Head of caudate nucleus (tissue), 42 donors: ENCODE data around the gene TERB1.

Source experiments
- DNase-seq, 42 donors: peaks; one replicate each; pipeline versions ENCODE4 v3.0.0 to v3.0.0-alpha.2; 2020 to 2021; ENCODE audit warnings: mixed read lengths in 7 of 42
- intact Hi-C: fragments of 100-400 bp; cut with DNase I; formaldehyde crosslinking; loops from one replicate; pipeline ENCODE4 v1.15.0; 2022

TERB1 gene

GRCh38 chr16:66752379-66752778 lies 49.0 kb downstream of the TERB1 start:
- no peak for DNase-seq
- intact Hi-C loops: loop anchor here (5.0 kb wide), 1 partner anchor 80 kb away; the partner anchor contains the start of gene NAE1

GRCh38 chr16:66751992-66752322 lies 49.4 kb downstream of the TERB1 start:
- intact Hi-C loops: loop anchor here (5.0 kb wide), 1 partner anchor 80 kb away; the partner anchor contains the start of gene NAE1
- DNase-seq: no peak

GRCh38 chr16:66751303-66751991 lies 49.9 kb downstream of the TERB1 start, which contains the start of gene DYNC1LI2:
Gene DYNC1LI2, minus strand, starts transcription at chr16:66751609. Its CDS starts 18 bp downstream, at chr16:66751591.
- intact Hi-C loops: loop anchor here (5.0 kb wide), 1 partner anchor 81 kb away; the partner anchor contains the start of gene NAE1
- DNase-seq: peak; percentile 47 to 92 (median 84)

- peak in 5 of 42 donors; percentile 24 to 49 (median 26) for DNase-seq
- intact Hi-C loops: loop anchor here (5.0 kb wide), 1 partner anchor 81 kb away; the partner anchor contains the start of gene NAE1
Measured at GRCh38 chr16:66751053-66751302, 50.4 kb downstream of the TERB1 start.

GRCh38 chr16:66750279-66751052 lies 50.9 kb downstream of the TERB1 start:
- DNase-seq: peak in 24 of 42 donors; percentile 23 to 78 (median 57)
- intact Hi-C loops: loop anchor here (5.0 kb wide), 1 partner anchor 82 kb away; the partner anchor contains the start of gene NAE1

- peak in 2 of 42 donors; percentile 19 to 25 for DNase-seq
- intact Hi-C loops: no loop called here
Measured at GRCh38 chr16:66746682-66747081, 54.7 kb downstream of the TERB1 start.

- intact Hi-C loops: no loop called here
- no peak for DNase-seq
Measured at GRCh38 chr16:66746048-66746447, 55.3 kb downstream of the TERB1 start.

- intact Hi-C loops: no loop called here
Measured at GRCh38 chr16:66741950-66742808, 59.2 kb downstream of the TERB1 start.

GRCh38 chr16:66741169-66741900 lies 60.0 kb downstream of the TERB1 start:
- intact Hi-C loops: no loop called here
- peak; percentile 74 to 98 (median 94) for DNase-seq

More at GRCh38 chr16:66741950-66742808, 59.2 kb downstream of the TERB1 start:
- no peak for DNase-seq

- intact Hi-C loops: no loop called here
- DNase-seq: no peak
Measured at GRCh38 chr16:66740533-66740932, 60.9 kb downstream of the TERB1 start.

- peak in 11 of 42 donors; percentile 29 to 74 (median 46) for DNase-seq
- intact Hi-C loops: no loop called here
Measured at GRCh38 chr16:66740010-66740409, 61.4 kb downstream of the TERB1 start.

GRCh38 chr16:66735891-66736290 lies 65.5 kb downstream of the TERB1 start:
- peak in 3 of 42 donors; percentile 7 to 9 (median 8) for DNase-seq
- intact Hi-C loops: loop anchor here (10.0 kb wide), 1 partner anchor 71 kb away; no protein-coding TSS in a partner anchor

GRCh38 chr16:66731101-66731500 lies 70.3 kb downstream of the TERB1 start:
- peak in 8 of 42 donors; percentile 12 to 48 (median 38) for DNase-seq
- intact Hi-C loops: loop anchor here (10.0 kb wide), 1 partner anchor 66 kb away; no protein-coding TSS in a partner anchor

GRCh38 chr16:66728804-66729203 lies 72.6 kb downstream of the TERB1 start:
- intact Hi-C loops: loop anchor here (10.0 kb wide), 1 partner anchor 146 kb away; no protein-coding TSS in a partner anchor
- DNase-seq: no peak

GRCh38 chr16:66728117-66728787 lies 73.1 kb downstream of the TERB1 start:
- peak in 15 of 42 donors; percentile 22 to 68 (median 40) for DNase-seq

GRCh38 chr16:66720766-66721165 lies 80.6 kb downstream of the TERB1 start:
- intact Hi-C loops: loop anchor here (10.0 kb wide), 1 partner anchor 154 kb away; no protein-coding TSS in a partner anchor
- no peak for DNase-seq

More at GRCh38 chr16:66728117-66728787, 73.1 kb downstream of the TERB1 start:
- intact Hi-C loops: loop anchor here (10.0 kb wide), 1 partner anchor 147 kb away; no protein-coding TSS in a partner anchor

GRCh38 chr16:66719246-66719645 lies 82.1 kb downstream of the TERB1 start:
- intact Hi-C loops: loop anchor here (10.0 kb wide), 1 partner anchor 114 kb away; the partner anchor contains the start of gene CMTM3
- no peak for DNase-seq
